GM21825 (cell line): ENCODE results near the gene ZNF273.
"Not testable (repeated sequence)": the region's sequence is repeated elsewhere in the genome, so short reads cannot be mapped to it uniquely, and the experiment has no call there.

ENCODE experiments used
- ATAC-seq: cut with Tn5 transposase; IDR thresholded peaks from one replicate; pipeline ENCODE4 v1.9.1; 2021; ENCODE audit warnings: mild to moderate bottlenecking, moderate library complexity; ENCODE audit not compliant: unreplicated experiment

ZNF273 gene

GRCh38 chr7:64888901-64889685 lies 14.0 kb upstream of the ZNF273 start:
- ATAC-seq = no peak

GRCh38 chr7:64889686-64890162 lies 13.3 kb upstream of the ZNF273 start:
- no peak for ATAC-seq

- not testable (repeated sequence) for ATAC-seq
Measured at GRCh38 chr7:64890273-64890672, 12.8 kb upstream of the ZNF273 start.

GRCh38 chr7:64890761-64891362 lies 12.2 kb upstream of the ZNF273 start:
- no peak for ATAC-seq

GRCh38 chr7:64891363-64892081 lies 11.6 kb upstream of the ZNF273 start:
- ATAC-seq = not testable (repeated sequence)

- ATAC-seq = no peak
Measured at GRCh38 chr7:64892116-64892515, 11.0 kb upstream of the ZNF273 start.

- ATAC-seq = no peak
Measured at GRCh38 chr7:64892666-64893309, 10.3 kb upstream of the ZNF273 start.

- no peak for ATAC-seq
Measured at GRCh38 chr7:64893401-64893800, 9.7 kb upstream of the ZNF273 start.

- ATAC-seq = not testable (repeated sequence)
Measured at GRCh38 chr7:64902461-64902805, 640 bp upstream of the ZNF273 start.

GRCh38 chr7:64904008-64904407 lies 935 bp downstream of the ZNF273 start:
- no peak for ATAC-seq

- no peak for ATAC-seq
Measured at GRCh38 chr7:64905133-64905532, 2.1 kb downstream of the ZNF273 start.

- ATAC-seq = no peak
Measured at GRCh38 chr7:64905547-64905946, 2.5 kb downstream of the ZNF273 start.

GRCh38 chr7:64907641-64908326 lies 4.7 kb downstream of the ZNF273 start:
- ATAC-seq = no peak

- no peak for ATAC-seq
Measured at GRCh38 chr7:64908358-64908757, 5.3 kb downstream of the ZNF273 start.

- no peak for ATAC-seq
Measured at GRCh38 chr7:64914557-64914956, 11.5 kb downstream of the ZNF273 start.

GRCh38 chr7:64915301-64915700 lies 12.2 kb downstream of the ZNF273 start:
- not testable (repeated sequence) for ATAC-seq

GRCh38 chr7:64928252-64929187 lies 25.4 kb downstream of the ZNF273 start:
- ATAC-seq = not testable (repeated sequence)

- no peak for ATAC-seq
Measured at GRCh38 chr7:64934478-64934877, 31.4 kb downstream of the ZNF273 start.

- no peak for ATAC-seq
Measured at GRCh38 chr7:64938540-64938939, 35.5 kb downstream of the ZNF273 start.

- ATAC-seq = not testable (repeated sequence)
Measured at GRCh38 chr7:64940021-64940420, 36.9 kb downstream of the ZNF273 start.
